ENCODE measurements around the gene ADGRL1. TPM values are rescaled to one million over a fixed set of nuclear protein-coding genes. Genes with fewer than 3 reads are reported as not detected.

Gene ADGRL1
- total RNA-seq, 1 experiment from 2014 or later: 9.4 TPM

Other genes with a start within 250 kb of the ADGRL1 start
- gene RFX1, start 199.8 kb downstream of the ADGRL1 start, total RNA-seq (2014; rRNA removed; shearing (Covaris generic)): 3.9 and 4.4 TPM in 2 replicates
- not detected in 2 replicates for gene RLN3, start 178.0 kb downstream of the ADGRL1 start, total RNA-seq (2014; rRNA removed; shearing (Covaris generic))
- gene IL27RA, start 174.4 kb downstream of the ADGRL1 start, total RNA-seq (2014; rRNA removed; shearing (Covaris generic)): 1.5 TPM in 2 replicates
- 0.99 and 1.4 TPM in 2 replicates for gene PALM3, start 144.1 kb downstream of the ADGRL1 start, total RNA-seq (2014; rRNA removed; shearing (Covaris generic))
- gene MISP3, start 133.4 kb downstream of the ADGRL1 start, total RNA-seq (2014; rRNA removed; shearing (Covaris generic)): 0.81 and 1.3 TPM in 2 replicates
- gene C19orf67, start 120.4 kb downstream of the ADGRL1 start, total RNA-seq (2014; rRNA removed; shearing (Covaris generic)): not detected in 2 replicates
- gene SAMD1, start 115.4 kb downstream of the ADGRL1 start, total RNA-seq (2014; rRNA removed; shearing (Covaris generic)): 88.1 and 102 TPM in 2 replicates
- gene PRKACA, start 88.4 kb downstream of the ADGRL1 start, total RNA-seq (2014; rRNA removed; shearing (Covaris generic)): 77.5 and 93.2 TPM in 2 replicates
- gene ASF1B, start 69.6 kb downstream of the ADGRL1 start, total RNA-seq (2014; rRNA removed; shearing (Covaris generic)): 93.8 and 102 TPM in 2 replicates
- gene ADGRE5, start 175.3 kb upstream of the ADGRL1 start, total RNA-seq (2014; rRNA removed; shearing (Covaris generic)): 20.4 and 22.6 TPM in 2 replicates
- 180 and 188 TPM in 2 replicates for gene DDX39A, start 213.2 kb upstream of the ADGRL1 start, total RNA-seq (2014; rRNA removed; shearing (Covaris generic))
- 63.5 and 66.2 TPM in 2 replicates for gene PKN1, start 227.1 kb upstream of the ADGRL1 start, total RNA-seq (2014; rRNA removed; shearing (Covaris generic))

Measured in SJCRH30 (cell line).